Epithelial cell of proximal tubule (primary cell): ENCODE data around the gene RGS9. TPM values are rescaled to one million over a fixed set of nuclear protein-coding genes. Genes with fewer than 3 reads are reported as not detected.
A peak's percentile ranks its signal among the peaks of the same experiment; 100 is the strongest.
"Not testable (repeated sequence)": the region's sequence is repeated elsewhere in the genome, so short reads cannot be mapped to it uniquely, and the experiment has no call there.

ENCODE experiments used
- DNase-seq: peaks from one replicate; pipeline ENCODE4 v3.0.0-alpha.2; 2011; ENCODE audit warnings: low read depth
- H3K4me3 ChIP-seq: 2 replicates; pipeline ENCODE4 v1.5.1; 2011; ENCODE audit warnings: low read depth, mild to moderate bottlenecking, low read length
- total RNA-seq: library from RNA; depleted of rRNA; stranded (reverse); fragments of >200 nt; gene quantifications from 2 replicates; pipeline ENCODE4 v1.2.3, GENCODE V29; 2015
- TF ChIP-seq, protein P1 (sequence below): conservative IDR thresholded peaks from 2 replicates; pipeline ENCODE4 v1.5.1; 2012; ENCODE audit warnings: low read depth, mild to moderate bottlenecking, low read length

RGS9 gene
- total RNA-seq, 1 donor from 2014 or later = 5.2 TPM

DNA sequence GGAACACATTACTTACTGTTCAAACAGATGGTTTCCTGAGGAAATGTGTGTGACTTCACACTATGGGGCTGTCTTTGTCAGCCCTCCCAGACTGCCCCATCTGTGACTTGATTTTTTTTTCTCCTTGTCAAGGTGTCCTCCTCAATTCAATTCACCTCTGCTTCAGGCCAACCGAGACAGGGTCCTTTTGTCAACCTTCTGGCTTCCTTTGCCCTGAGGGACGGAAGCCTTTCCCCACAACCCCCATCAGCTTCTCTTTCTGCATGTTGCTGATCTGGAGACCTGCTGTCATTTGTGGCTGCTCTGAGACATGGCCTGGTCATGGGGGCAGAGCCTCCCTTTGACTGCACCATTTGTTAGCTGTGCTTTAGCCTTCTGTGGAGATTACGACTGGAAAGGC lies 21.3 kb upstream of the RGS9 start:
- DNase-seq = no peak
- TF ChIP-seq, protein P1, sequence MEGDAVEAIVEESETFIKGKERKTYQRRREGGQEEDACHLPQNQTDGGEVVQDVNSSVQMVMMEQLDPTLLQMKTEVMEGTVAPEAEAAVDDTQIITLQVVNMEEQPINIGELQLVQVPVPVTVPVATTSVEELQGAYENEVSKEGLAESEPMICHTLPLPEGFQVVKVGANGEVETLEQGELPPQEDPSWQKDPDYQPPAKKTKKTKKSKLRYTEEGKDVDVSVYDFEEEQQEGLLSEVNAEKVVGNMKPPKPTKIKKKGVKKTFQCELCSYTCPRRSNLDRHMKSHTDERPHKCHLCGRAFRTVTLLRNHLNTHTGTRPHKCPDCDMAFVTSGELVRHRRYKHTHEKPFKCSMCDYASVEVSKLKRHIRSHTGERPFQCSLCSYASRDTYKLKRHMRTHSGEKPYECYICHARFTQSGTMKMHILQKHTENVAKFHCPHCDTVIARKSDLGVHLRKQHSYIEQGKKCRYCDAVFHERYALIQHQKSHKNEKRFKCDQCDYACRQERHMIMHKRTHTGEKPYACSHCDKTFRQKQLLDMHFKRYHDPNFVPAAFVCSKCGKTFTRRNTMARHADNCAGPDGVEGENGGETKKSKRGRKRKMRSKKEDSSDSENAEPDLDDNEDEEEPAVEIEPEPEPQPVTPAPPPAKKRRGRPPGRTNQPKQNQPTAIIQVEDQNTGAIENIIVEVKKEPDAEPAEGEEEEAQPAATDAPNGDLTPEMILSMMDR = no peak
- H3K4me3 ChIP-seq = no peak overlapping the region

DNA sequence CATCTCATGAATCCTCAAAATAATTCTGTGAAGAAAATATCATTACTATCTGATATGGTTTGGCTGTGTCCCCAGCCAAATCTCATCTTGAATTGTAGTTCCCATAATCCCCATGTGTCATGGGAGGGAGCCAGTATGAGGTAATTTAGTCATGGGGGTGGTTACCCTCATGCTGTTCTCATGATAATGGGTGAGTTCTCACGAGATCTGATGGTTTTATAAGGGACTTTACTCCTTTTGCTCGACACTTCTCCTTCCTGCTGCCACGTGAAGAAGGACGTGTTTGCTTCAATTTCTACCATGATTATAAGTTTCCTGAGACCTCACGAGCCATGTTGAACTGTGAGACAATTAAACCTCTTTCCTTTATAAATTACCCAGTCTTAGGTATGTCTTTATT lies 20.7 kb upstream of the RGS9 start:
- H3K4me3 ChIP-seq, DNase-seq: not testable (repeated sequence)

DNA sequence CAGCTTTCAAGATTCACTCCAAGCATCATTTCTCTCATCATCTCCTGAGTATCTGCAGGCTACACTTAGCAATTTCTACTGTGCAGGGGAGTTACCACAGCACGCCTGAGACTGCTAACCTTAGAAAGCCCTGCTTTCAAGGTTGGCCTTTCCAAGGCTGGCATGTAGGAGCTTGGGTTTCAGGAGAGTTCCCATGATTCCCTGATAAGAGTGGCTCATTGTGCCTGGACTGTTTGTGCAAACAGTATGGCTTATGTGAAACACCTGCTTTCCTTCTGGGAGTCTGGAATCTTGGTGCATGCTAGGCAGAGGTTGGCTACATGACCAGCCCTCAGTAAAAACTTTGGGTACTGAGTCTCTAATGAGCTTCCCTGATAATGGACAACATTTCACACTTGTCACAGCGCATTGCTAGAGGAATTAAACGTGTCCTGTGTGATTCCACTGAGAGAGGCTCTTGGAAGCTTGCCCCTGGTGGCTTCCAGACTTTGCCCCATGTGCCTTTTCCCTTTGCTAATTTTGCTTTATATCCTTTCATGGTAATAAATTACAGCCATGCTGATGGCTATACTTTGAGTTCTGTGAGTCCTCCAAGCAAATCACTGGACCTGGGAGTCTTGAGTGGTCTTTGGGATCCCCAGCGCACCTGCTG lies 19.7 kb upstream of the RGS9 start:
- no peak overlapping the region for H3K4me3 ChIP-seq
- TF ChIP-seq, protein P1 = no peak
- DNase-seq = no peak

DNA sequence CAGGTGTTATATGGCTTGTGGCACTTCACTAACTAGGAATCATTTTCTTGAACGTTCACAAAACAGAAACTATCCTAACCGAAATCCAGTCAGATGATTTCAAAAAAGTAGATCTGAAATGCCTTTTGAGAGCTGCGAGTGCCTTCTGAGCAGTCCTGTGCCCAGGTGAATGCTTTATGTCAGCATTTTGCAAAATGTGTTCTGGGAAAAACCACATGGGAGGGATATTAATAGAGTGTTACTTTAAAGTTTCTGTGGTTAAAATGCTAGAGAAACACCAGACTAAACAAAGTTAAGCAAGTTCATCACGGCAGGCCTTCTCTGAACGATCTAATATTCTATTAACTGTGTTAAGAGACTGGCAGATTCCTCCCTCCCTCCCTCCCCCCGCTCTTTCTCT lies 15.8 kb upstream of the RGS9 start:
- no peak for DNase-seq
- no peak overlapping the region for H3K4me3 ChIP-seq
- TF ChIP-seq, protein P1 = no peak

DNA sequence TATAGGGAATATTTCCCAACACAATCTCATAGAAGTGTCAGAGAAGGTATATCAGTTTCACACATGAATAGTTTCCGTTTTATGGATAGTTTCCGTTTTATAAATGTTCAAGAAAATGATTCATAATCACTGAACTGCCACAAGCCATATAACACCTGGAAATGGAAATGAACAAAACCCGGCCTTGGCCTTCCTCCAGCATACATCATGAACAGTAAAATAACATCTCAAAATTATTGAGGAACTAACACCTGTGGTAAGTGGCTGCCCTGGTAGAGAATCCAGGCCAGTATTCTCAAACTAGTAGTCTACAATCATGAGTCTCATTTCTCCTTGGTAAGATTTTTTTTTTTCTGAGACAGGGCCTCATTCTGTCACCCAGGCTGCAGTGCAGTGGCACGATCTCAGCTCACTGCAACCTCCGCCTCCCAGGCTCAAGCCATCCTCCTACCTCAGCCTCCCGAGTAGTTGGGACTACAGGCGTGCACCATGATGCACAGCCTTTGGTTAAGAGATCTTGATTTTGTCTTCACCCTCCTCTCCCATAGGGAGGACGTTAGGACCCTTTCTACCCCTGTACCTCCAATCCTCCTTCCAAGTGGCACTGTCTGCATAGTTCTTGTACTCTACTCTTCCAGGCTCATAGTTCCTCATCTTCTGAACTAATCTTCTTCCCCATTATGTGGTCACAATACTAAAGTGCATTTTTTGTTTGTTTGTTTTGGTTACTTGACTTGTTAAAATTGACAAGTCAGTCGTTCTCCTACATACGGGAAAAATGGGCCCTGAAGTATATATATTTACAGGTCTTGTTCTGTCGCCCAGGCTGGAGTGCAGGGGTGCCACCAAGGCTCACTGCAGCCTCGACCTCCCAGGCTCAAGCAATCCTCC lies 15.0 kb upstream of the RGS9 start:
- peak overlapping the region; percentile 91 for H3K4me3 ChIP-seq
- no peak for DNase-seq
- TF ChIP-seq, protein P1 = no peak

DNA sequence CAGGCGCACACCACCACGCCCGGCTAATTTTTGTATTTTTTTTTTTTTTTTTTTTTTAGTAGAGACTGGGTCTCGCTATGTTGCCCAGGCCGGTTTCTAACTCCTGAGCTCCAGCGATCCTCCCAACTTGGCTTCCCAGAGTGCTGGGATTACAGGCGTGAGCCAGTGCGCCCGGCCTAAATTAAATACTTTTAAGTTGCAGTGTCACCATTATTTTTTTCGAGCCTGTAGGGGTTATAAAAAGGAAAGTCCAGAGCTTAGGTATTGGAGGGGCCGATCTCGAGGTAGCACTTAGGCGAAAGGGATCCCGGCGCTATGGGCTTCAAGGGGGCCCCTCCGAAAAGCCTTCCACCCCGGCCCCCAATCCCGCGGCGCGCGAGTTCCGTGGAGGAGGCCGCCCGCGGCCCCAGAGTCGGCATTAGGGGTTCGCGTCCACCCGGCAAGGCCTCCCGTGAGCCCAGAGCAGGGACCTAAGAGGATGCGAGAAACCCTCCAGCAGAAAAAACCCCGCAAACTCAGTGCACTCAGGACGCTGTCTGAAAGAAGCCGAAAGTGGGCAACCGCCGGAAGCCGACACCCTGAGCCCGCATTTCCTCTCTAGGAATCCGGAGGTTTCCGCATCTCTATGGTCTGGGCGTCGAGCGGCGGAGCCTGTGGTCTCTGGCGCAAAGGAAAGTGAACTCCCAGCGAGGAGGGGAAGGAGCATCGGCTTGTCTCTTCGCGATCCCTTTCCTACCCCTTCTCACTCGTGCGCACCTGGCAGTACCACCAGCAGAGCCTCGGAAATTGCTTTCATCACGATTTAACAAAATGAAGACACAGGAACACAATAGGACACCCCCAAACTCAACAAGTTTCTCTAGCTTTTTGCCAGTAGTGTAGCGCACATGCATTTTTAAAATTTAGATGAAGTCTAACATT lies 14.1 kb upstream of the RGS9 start:
- DNase-seq = no peak
- H3K4me3 ChIP-seq = peak overlapping the region; percentile 91
- TF ChIP-seq, protein P1 = no peak
